AML-193 (cell line): ENCODE measurements around the gene GPC5.

Source experiments
- DNase-seq, 2 experiments: peaks; one replicate each; lab custom pipeline; 2025; lab: John Stamatoyannopoulos, UW

The GPC5 gene

GRCh38 chr13:91592056-91593014 is 193.9 kb downstream of the GPC5 start:
- DNase-seq = no peak

- DNase-seq = no peak
Observed at GRCh38 chr13:91593456-91593855, 195.0 kb downstream of the GPC5 start.

- DNase-seq = no peak
Observed at GRCh38 chr13:91594061-91594460, 195.6 kb downstream of the GPC5 start.

GRCh38 chr13:91595677-91596076 is 197.3 kb downstream of the GPC5 start:
- no peak for DNase-seq

- no peak for DNase-seq
Observed at GRCh38 chr13:91596842-91597241, 198.4 kb downstream of the GPC5 start.

GRCh38 chr13:91598655-91599054 is 200.2 kb downstream of the GPC5 start:
- no peak for DNase-seq

GRCh38 chr13:91601273-91601672 is 202.9 kb downstream of the GPC5 start:
- DNase-seq = no peak

- no peak for DNase-seq
Observed at GRCh38 chr13:91601807-91602206, 203.4 kb downstream of the GPC5 start.

- DNase-seq = no peak
Observed at GRCh38 chr13:91609353-91609752, 210.9 kb downstream of the GPC5 start.

- no peak for DNase-seq
Observed at GRCh38 chr13:91618315-91618714, 219.9 kb downstream of the GPC5 start.

- DNase-seq = no peak
Observed at GRCh38 chr13:91620670-91621141, 222.3 kb downstream of the GPC5 start.

- no peak for DNase-seq
Observed at GRCh38 chr13:91621161-91621560, 222.7 kb downstream of the GPC5 start.

GRCh38 chr13:91621963-91622362 is 223.5 kb downstream of the GPC5 start:
- no peak for DNase-seq

- DNase-seq = no peak
Observed at GRCh38 chr13:91622778-91623550, 224.5 kb downstream of the GPC5 start.

GRCh38 chr13:91627952-91628739 is 229.7 kb downstream of the GPC5 start:
- no peak for DNase-seq

- DNase-seq = no peak
Observed at GRCh38 chr13:91630946-91631345, 232.5 kb downstream of the GPC5 start.

- no peak for DNase-seq
Observed at GRCh38 chr13:91632086-91632485, 233.7 kb downstream of the GPC5 start.

GRCh38 chr13:91639330-91639729 is 240.9 kb downstream of the GPC5 start:
- DNase-seq = no peak

- no peak for DNase-seq
Observed at GRCh38 chr13:91643394-91643793, 245.0 kb downstream of the GPC5 start.

- DNase-seq = no peak
Observed at GRCh38 chr13:91644806-91645205, 246.4 kb downstream of the GPC5 start.

GRCh38 chr13:91647361-91647990 is 249.1 kb downstream of the GPC5 start:
- peak in 1 of 2 experiments; percentile 16 for DNase-seq

- DNase-seq = no peak
Observed at GRCh38 chr13:91648012-91648411, 249.6 kb downstream of the GPC5 start.
